GM12878 (cell line): Measurements from ENCODE around the gene CYP4X1. TPM values are rescaled to one million over a fixed set of nuclear protein-coding genes. Genes with fewer than 3 reads are reported as not detected.

Source experiments
- polyA plus RNA-seq, 11 experiments: library from polyadenylated mRNA; depleted of rRNA in 4 of 11; unstranded in 6 of 11; stranded (reverse) in 5 of 11; fragments of >200 nt; fragmentation: Nextera tagmentation in 4 of 11; fragmentation: Illumina TruSeq in 1 of 11; extraction: Ambion mirVana in 4 of 11; extraction: Trizol in 1 of 11; gene quantifications; 1 replicate in 1 of 11; 2 replicates in 10 of 11; pipeline versions ENCODE4 v1.2.1 to v1.2.3, GENCODE V29; 2011 to 2016; ENCODE audit warnings: inconsistent platforms in 2 of 11, missing spikeins in 2 of 11, low read depth in 1 of 11
- small RNA-seq: library from RNA; depleted of rRNA; stranded (forward); fragments of <200 nt; gene quantifications from one replicate; pipeline ENCODE3, GENCODE V24; 2014
- total RNA-seq, 4 experiments: library from RNA; depleted of rRNA in 3 of 4; stranded (reverse); fragments of >200 nt in 3 of 4; fragmentation: Illumina TruSeq in 1 of 4; extraction: Trizol in 1 of 4; gene quantifications; 2 replicates each; pipeline versions ENCODE4 v1.2.1 to v1.2.3, GENCODE V29; 2013 to 2021

CYP4X1 gene
- total and polyA plus RNA-seq, 10 of the 15 experiments (the other 5 are each of a cell fraction or from before 2014, with no cell fraction given): 0.03 to 0.04 (median 0.03) TPM; not detected in 7

Small RNA genes within 50 kb of the gene (small RNA-seq; reads per million reads assigned to genes)
- gene CYP4A27P: not detected
- gene CYP4A43P: not detected
- gene CYP4A44P: not detected

Other genes with a start within 250 kb of the CYP4X1 start
- not detected in 2 replicates for gene CYP4B1, start 224.6 kb upstream of the CYP4X1 start, total RNA-seq (2014; rRNA removed)
- not detected in 2 replicates for gene CYP4B1, start 224.6 kb upstream of the CYP4X1 start, total RNA-seq (2014; rRNA removed; fragmentation: Illumina TruSeq; extraction: Trizol)
- 0.38 TPM in 1 of 2 replicates, not detected in the other for gene CYP4B1, start 224.6 kb upstream of the CYP4X1 start, total RNA-seq (2021)
- not detected in 2 replicates for gene CYP4B1, start 224.6 kb upstream of the CYP4X1 start, polyA plus RNA-seq (2011; rRNA removed)
- not detected in 2 replicates for gene CYP4B1, start 224.6 kb upstream of the CYP4X1 start, polyA plus RNA-seq (2014; fragmentation: Illumina TruSeq; extraction: Trizol)
- gene CYP4B1, start 224.6 kb upstream of the CYP4X1 start, polyA plus RNA-seq (2014; fragmentation: Nextera tagmentation; extraction: Ambion mirVana): not detected
- gene CYP4B1, start 224.6 kb upstream of the CYP4X1 start, polyA plus RNA-seq (2014; rRNA removed): not detected in 2 replicates
- gene CYP4B1, start 224.6 kb upstream of the CYP4X1 start, polyA plus RNA-seq (2016; fragmentation: Nextera tagmentation; extraction: Ambion mirVana): not detected
- gene CYP4A11, start 82.2 kb upstream of the CYP4X1 start, total RNA-seq (2014; rRNA removed): not detected in 2 replicates
- gene CYP4A11, start 82.2 kb upstream of the CYP4X1 start, total RNA-seq (2014; rRNA removed; fragmentation: Illumina TruSeq; extraction: Trizol): not detected in 2 replicates
- 0.11 and 0.13 TPM in 2 replicates for gene CYP4A11, start 82.2 kb upstream of the CYP4X1 start, total RNA-seq (2021)
- not detected in 2 replicates for gene CYP4A11, start 82.2 kb upstream of the CYP4X1 start, polyA plus RNA-seq (2011; rRNA removed)
- gene CYP4A11, start 82.2 kb upstream of the CYP4X1 start, polyA plus RNA-seq (2014; fragmentation: Illumina TruSeq; extraction: Trizol): not detected in 2 replicates
- not detected for gene CYP4A11, start 82.2 kb upstream of the CYP4X1 start, polyA plus RNA-seq (2014; fragmentation: Nextera tagmentation; extraction: Ambion mirVana)
- not detected in 2 replicates for gene CYP4A11, start 82.2 kb upstream of the CYP4X1 start, polyA plus RNA-seq (2014; rRNA removed)
- not detected for gene CYP4A11, start 82.2 kb upstream of the CYP4X1 start, polyA plus RNA-seq (2016; fragmentation: Nextera tagmentation; extraction: Ambion mirVana)
- not detected in 2 replicates for gene CYP4Z1, start 43.6 kb downstream of the CYP4X1 start, total RNA-seq (2014; rRNA removed)
- not detected in 2 replicates for gene CYP4Z1, start 43.6 kb downstream of the CYP4X1 start, total RNA-seq (2014; rRNA removed; fragmentation: Illumina TruSeq; extraction: Trizol)
- not detected in 2 replicates for gene CYP4Z1, start 43.6 kb downstream of the CYP4X1 start, total RNA-seq (2021)
- not detected in 2 replicates for gene CYP4Z1, start 43.6 kb downstream of the CYP4X1 start, polyA plus RNA-seq (2011; rRNA removed)
- gene CYP4Z1, start 43.6 kb downstream of the CYP4X1 start, polyA plus RNA-seq (2014; fragmentation: Illumina TruSeq; extraction: Trizol): not detected in 2 replicates
- not detected for gene CYP4Z1, start 43.6 kb downstream of the CYP4X1 start, polyA plus RNA-seq (2014; fragmentation: Nextera tagmentation; extraction: Ambion mirVana)
- gene CYP4Z1, start 43.6 kb downstream of the CYP4X1 start, polyA plus RNA-seq (2014; rRNA removed): not detected in 2 replicates
- not detected for gene CYP4Z1, start 43.6 kb downstream of the CYP4X1 start, polyA plus RNA-seq (2016; fragmentation: Nextera tagmentation; extraction: Ambion mirVana)
- not detected in 2 replicates for gene CYP4A22, start 113.8 kb downstream of the CYP4X1 start, total RNA-seq (2014; rRNA removed)
- not detected in 2 replicates for gene CYP4A22, start 113.8 kb downstream of the CYP4X1 start, total RNA-seq (2014; rRNA removed; fragmentation: Illumina TruSeq; extraction: Trizol)
- gene CYP4A22, start 113.8 kb downstream of the CYP4X1 start, total RNA-seq (2021): not detected in 2 replicates
- not detected in 2 replicates for gene CYP4A22, start 113.8 kb downstream of the CYP4X1 start, polyA plus RNA-seq (2011; rRNA removed)
- not detected in 2 replicates for gene CYP4A22, start 113.8 kb downstream of the CYP4X1 start, polyA plus RNA-seq (2014; fragmentation: Illumina TruSeq; extraction: Trizol)
- not detected for gene CYP4A22, start 113.8 kb downstream of the CYP4X1 start, polyA plus RNA-seq (2014; fragmentation: Nextera tagmentation; extraction: Ambion mirVana)
- not detected in 2 replicates for gene CYP4A22, start 113.8 kb downstream of the CYP4X1 start, polyA plus RNA-seq (2014; rRNA removed)
- not detected for gene CYP4A22, start 113.8 kb downstream of the CYP4X1 start, polyA plus RNA-seq (2016; fragmentation: Nextera tagmentation; extraction: Ambion mirVana)
- not detected in 2 replicates for gene PDZK1IP1, start 166.4 kb downstream of the CYP4X1 start, total RNA-seq (2014; rRNA removed)
- gene PDZK1IP1, start 166.4 kb downstream of the CYP4X1 start, total RNA-seq (2014; rRNA removed; fragmentation: Illumina TruSeq; extraction: Trizol): not detected in 2 replicates
- gene PDZK1IP1, start 166.4 kb downstream of the CYP4X1 start, total RNA-seq (2021): not detected in 2 replicates
- not detected in 2 replicates for gene PDZK1IP1, start 166.4 kb downstream of the CYP4X1 start, polyA plus RNA-seq (2011; rRNA removed)
- not detected in 2 replicates for gene PDZK1IP1, start 166.4 kb downstream of the CYP4X1 start, polyA plus RNA-seq (2014; fragmentation: Illumina TruSeq; extraction: Trizol)
- gene PDZK1IP1, start 166.4 kb downstream of the CYP4X1 start, polyA plus RNA-seq (2014; fragmentation: Nextera tagmentation; extraction: Ambion mirVana): not detected
- not detected in 2 replicates for gene PDZK1IP1, start 166.4 kb downstream of the CYP4X1 start, polyA plus RNA-seq (2014; rRNA removed)
- gene PDZK1IP1, start 166.4 kb downstream of the CYP4X1 start, polyA plus RNA-seq (2016; fragmentation: Nextera tagmentation; extraction: Ambion mirVana): not detected
- not detected in 2 replicates for gene TAL1, start 208.6 kb downstream of the CYP4X1 start, total RNA-seq (2014; rRNA removed)
- not detected in 2 replicates for gene TAL1, start 208.6 kb downstream of the CYP4X1 start, total RNA-seq (2014; rRNA removed; fragmentation: Illumina TruSeq; extraction: Trizol)
- gene TAL1, start 208.6 kb downstream of the CYP4X1 start, total RNA-seq (2021): 0.05 TPM in 2 replicates
- not detected in 2 replicates for gene TAL1, start 208.6 kb downstream of the CYP4X1 start, polyA plus RNA-seq (2011; rRNA removed)
- gene TAL1, start 208.6 kb downstream of the CYP4X1 start, polyA plus RNA-seq (2014; fragmentation: Illumina TruSeq; extraction: Trizol): not detected in 2 replicates
- gene TAL1, start 208.6 kb downstream of the CYP4X1 start, polyA plus RNA-seq (2014; fragmentation: Nextera tagmentation; extraction: Ambion mirVana): not detected
- gene TAL1, start 208.6 kb downstream of the CYP4X1 start, polyA plus RNA-seq (2014; rRNA removed): not detected in 2 replicates
- gene TAL1, start 208.6 kb downstream of the CYP4X1 start, polyA plus RNA-seq (2016; fragmentation: Nextera tagmentation; extraction: Ambion mirVana): not detected